Activated CD4-positive, alpha-beta memory T cell treated with anti-CD3 and anti-CD28 coated beads for 36 hours (primary cell): ENCODE measurements around the gene POGLUT3. TPM values are rescaled to one million over a fixed set of nuclear protein-coding genes. Genes with fewer than 3 reads are reported as not detected.
A peak's percentile ranks its signal among the peaks of the same experiment; 100 is the strongest.

Experiments
- CTCF ChIA-PET: fragments of 350-600 bp; sonication (Branson Sonifier 250); formaldehyde crosslinking; loops from one replicate; lab custom pipeline; 2021; ENCODE audit warnings: antibody characterized with exemption, inconsistent platforms; lab: Charles Lee
- POLR2A ChIA-PET: fragments of 350-600 bp; sonication (Branson Sonifier 250); formaldehyde crosslinking; loops from one replicate; lab custom pipeline; 2021; ENCODE audit warnings: antibody characterized with exemption; lab: Charles Lee
- DNase-seq: peaks from one replicate; pipeline ENCODE4 v3.0.0-alpha.2; 2020
- H3K27ac Mint-ChIP-seq: one replicate; pipeline ENCODE4 v1.8.0; 2021; ENCODE audit warnings: mixed read lengths
- H3K27me3 Mint-ChIP-seq: one replicate; pipeline ENCODE4 v1.8.0; 2021; ENCODE audit warnings: mixed read lengths
- H3K36me3 Mint-ChIP-seq: one replicate; pipeline ENCODE4 v1.8.0; 2021; ENCODE audit warnings: mixed read lengths
- H3K4me1 Mint-ChIP-seq: one replicate; pipeline ENCODE4 v1.8.0; 2021; ENCODE audit warnings: low read depth, mixed read lengths
- H3K4me3 Mint-ChIP-seq: one replicate; pipeline ENCODE4 v1.8.0; 2021; ENCODE audit warnings: mild to moderate bottlenecking, mixed read lengths
- H3K9me3 Mint-ChIP-seq: one replicate; pipeline ENCODE4 v1.8.0; 2021; ENCODE audit warnings: mixed read lengths
- intact Hi-C: fragments of 100-400 bp; cut with micrococcal nuclease; formaldehyde crosslinking; loops from one replicate; pipeline ENCODE4 v1.15.1; 2023
- total RNA-seq, 2 experiments: library from RNA; stranded (reverse); gene quantifications; one replicate each; pipeline ENCODE4 v1.2.3, GENCODE V29; 2021

POGLUT3 gene
- total RNA-seq, 2 experiments from 2014 or later: 9.2 to 9.9 TPM

DNA sequence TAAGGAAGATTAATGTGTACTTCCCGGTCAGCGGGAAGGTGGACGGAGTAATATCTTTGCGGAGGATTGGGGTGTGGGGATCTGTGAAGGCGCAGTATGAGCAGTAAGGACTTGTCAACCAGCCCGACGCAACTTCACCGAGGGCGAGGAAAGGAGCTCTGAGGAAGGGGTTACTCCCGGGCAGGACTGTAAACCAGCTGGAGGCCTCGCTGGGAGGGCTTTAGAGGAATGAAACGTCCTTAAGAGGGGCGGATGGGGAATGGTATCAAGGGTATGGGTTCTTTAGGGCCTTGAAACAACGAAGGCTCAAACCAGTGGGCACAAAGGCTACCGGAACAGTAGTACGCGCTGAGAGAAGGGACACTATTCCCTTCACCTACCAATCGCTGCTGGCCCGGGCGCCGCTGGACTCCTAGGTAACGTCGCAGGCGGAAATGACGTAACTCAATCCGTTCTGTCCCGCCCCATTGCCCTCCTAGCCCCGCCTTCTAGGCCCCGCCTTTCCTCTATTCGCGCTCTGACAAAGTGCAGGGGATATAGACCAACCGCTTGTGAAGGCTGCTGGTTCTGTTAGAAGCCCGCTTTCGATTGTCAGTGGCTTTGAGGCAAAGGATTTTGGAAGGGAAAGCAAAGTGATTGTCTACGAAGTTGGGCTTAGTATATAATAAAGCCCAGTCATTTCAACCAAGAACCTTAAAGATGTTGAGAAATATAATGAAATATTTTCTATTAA lies 30.9 kb downstream of the POGLUT3 start, which contains the start of gene C11orf65:
C11orf65 (minus strand) TSS at position 439 of the 733 bp plus-strand sequence. CDS start 5,970 bp downstream, outside the sequence.
- CTCF ChIA-PET: no interaction called here
- intact Hi-C loops: loop anchor here (1.0 to 10.0 kb wide), 14 partner anchors 30 to 622 kb away; partner anchors contain the start of genes ACAT1, EXPH5 and NPAT
- peak within 1 kb of the TSS; percentile 99 for H3K27ac Mint-ChIP-seq

DNA sequence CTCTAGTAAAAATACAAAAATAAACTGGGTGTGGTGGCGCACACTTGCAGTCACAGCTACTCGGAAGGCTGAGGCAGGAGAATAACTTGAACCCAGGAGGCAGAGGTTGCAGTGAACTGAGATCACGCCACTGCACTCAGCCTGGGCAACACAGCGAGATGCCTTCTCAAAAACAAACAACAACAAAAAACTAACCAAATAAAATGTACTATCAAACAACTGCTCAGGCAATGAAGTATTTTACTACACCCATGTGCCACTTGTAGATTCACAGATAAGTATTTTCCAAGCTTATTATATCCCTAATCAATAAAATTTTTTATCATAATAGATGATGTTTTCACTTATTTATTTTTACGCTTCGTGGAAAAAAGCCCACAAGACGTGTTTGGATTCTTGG lies 31.8 kb downstream of the POGLUT3 start:
- H3K4me1 Mint-ChIP-seq: peaks cover 3% of the 10 kb centered on the region
- ChIA-PET CTCF (no interaction called here), POLR2A (interaction anchor here (1.0 to 1.2 kb wide), 3 partner anchors 32 to 441 kb away, joined by 3 to 4 read pairs (median 3); partner anchors contain the start of gene POGLUT3)
- intact Hi-C loops: loop anchor here (5.0 to 10.0 kb wide), 6 partner anchors 122 to 622 kb away; no protein-coding TSS in a partner anchor
- no peaks in the 10 kb centered on the region for H3K27me3 Mint-ChIP-seq
- no peaks in the 10 kb centered on the region for H3K36me3 Mint-ChIP-seq
- H3K27ac Mint-ChIP-seq: peak overlapping the region; percentile 99
- peak overlapping the region; percentile 99 for H3K4me3 Mint-ChIP-seq
- peak; percentile 10 for DNase-seq
- H3K9me3 Mint-ChIP-seq: no peaks in the 10 kb centered on the region

More for the DNA sequence above, 30.9 kb downstream of the POGLUT3 start, which contains the start of gene C11orf65:
- H3K36me3 Mint-ChIP-seq: no peaks in the 10 kb centered on the region
- peaks cover 3% of the 10 kb centered on the region for H3K4me1 Mint-ChIP-seq
- H3K4me3 Mint-ChIP-seq: peak within 1 kb of the TSS; percentile 99
- DNase-seq: peak; percentile 97
- no peaks in the 10 kb centered on the region for H3K27me3 Mint-ChIP-seq
- POLR2A ChIA-PET: interaction anchor here (1.0 to 1.2 kb wide), 3 partner anchors 31 to 442 kb away, joined by 3 to 4 read pairs (median 3); partner anchors contain the start of gene POGLUT3
- no peaks in the 10 kb centered on the region for H3K9me3 Mint-ChIP-seq

DNA sequence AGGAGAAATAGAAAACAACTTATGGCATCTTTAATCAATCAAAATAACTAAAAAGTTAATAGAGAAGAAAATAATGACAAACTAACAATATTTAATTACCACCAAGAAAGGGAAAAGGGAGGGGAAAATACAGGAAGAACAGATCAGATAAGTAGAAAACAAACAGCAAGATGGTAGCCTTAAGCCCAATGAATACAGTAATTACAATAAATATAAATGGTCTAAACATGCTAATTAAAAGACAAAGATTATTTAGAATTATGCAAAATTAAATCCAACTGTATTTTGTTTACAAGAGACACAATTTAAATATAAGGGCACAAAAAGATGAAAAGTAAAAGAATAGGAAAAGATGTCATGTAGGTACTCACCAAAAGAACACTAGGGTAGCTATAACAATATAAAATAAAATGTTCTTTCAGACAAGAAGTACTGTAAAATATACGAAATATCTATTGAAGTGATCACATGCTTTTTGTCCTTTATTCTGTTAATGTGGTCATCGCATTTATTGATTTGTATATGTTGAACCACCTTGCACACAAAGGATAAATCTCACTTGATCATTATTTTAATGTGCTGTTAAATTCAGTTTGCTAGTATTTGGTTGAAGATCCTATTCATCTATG lies 44.9 kb downstream of the POGLUT3 start:
- Mint-ChIP-seq H3K9me3 (peaks cover 26% of the 10 kb centered on the region), H3K27ac (no peak overlapping the region), H3K36me3 (peaks cover 7% of the 10 kb centered on the region), H3K27me3 (no peaks in the 10 kb centered on the region), H3K4me1 (no peaks in the 10 kb centered on the region), H3K4me3 (no peak overlapping the region)
- POLR2A ChIA-PET: no interaction called here
- intact Hi-C loops: no loop called here
- DNase-seq: no peak
- CTCF ChIA-PET: no interaction called here

Other genes starting within 250 kb of the POGLUT3 start
- 1 to 10 TPM; 1.0 to 2.0 TPM for gene C11orf65, start 30.9 kb downstream of the POGLUT3 start, total RNA-seq
- 1 to 10 TPM; 1.4 to 1.8 TPM for gene EXPH5, start 95.4 kb upstream of the POGLUT3 start, total RNA-seq
- gene DDX10, start 166.7 kb upstream of the POGLUT3 start, total RNA-seq: 10 to 100 TPM; 34.8 to 37.7 TPM